ENCODE results near the gene AVPR2.
A peak's percentile ranks its signal among the peaks of the same experiment; 100 is the strongest.

Gene AVPR2

DNA sequence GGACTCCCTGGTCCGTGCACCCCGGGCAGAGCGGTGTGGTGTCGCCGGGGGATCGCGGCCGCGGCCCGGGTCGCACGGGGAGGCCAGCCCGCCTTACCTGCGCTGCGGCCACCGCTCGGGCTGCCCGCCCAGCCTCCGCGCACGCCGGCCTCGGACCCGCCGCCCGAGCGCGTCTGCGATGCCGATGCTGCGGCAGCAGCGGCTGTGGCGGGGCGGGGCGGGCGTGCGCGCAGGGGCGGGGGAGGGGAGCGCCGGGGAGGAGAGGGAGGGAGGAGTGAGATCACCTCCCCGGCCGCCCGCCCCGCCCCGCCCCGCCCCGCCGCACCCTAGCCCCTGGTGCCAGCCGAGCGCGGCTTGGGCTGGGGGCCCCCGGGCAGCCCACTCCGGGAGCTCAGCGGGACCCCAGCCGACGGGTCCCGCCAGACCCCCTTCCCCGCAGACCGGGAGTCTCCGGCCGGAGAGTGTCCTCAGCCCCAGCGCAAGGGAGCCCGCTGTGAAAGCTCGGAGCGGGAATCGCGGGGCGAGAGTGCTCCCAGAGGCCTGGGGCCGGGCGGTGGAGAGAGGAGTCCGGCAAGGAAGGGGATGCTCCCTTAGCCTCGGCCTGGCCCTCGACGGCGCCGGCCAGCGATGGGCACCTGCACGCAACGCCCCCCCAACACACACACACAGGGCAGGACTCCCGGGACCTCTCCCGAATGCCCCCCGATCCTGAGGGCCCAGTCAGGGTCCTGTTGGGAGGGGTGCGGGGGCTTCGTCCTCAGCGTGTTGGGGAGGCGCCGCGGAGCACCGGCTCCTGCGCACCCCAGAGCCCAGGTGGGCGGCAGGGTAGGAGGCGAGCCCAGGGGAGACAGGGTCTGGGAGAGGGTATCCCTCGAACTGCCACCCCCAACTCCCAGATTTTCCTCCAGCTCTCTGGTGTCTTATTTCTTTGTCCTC, 18.2 kb upstream of the AVPR2 start, which contains the start of gene L1CAM:
L1CAM (minus strand) TSS at position 206 of the 936 bp plus-strand sequence. CDS start 10,337 bp downstream, outside the sequence.
- peaks cover 10% of the 10 kb centered on the region for H3K4me1 Mint-ChIP-seq (ENCODE audit: low read depth)
- intact Hi-C loops (cut with micrococcal nuclease): no loop called here
- peaks cover 87% of the 10 kb centered on the region for H3K27me3 Mint-ChIP-seq
- H3K4me3 Mint-ChIP-seq: peak within 1 kb of the TSS; percentile 42
- H3K27ac Mint-ChIP-seq: no peak within 1 kb of the TSS
- H3K9me3 Mint-ChIP-seq: no peaks in the 10 kb centered on the region
- H3K36me3 Mint-ChIP-seq (ENCODE audit: low read depth): no peaks in the 10 kb centered on the region

DNA sequence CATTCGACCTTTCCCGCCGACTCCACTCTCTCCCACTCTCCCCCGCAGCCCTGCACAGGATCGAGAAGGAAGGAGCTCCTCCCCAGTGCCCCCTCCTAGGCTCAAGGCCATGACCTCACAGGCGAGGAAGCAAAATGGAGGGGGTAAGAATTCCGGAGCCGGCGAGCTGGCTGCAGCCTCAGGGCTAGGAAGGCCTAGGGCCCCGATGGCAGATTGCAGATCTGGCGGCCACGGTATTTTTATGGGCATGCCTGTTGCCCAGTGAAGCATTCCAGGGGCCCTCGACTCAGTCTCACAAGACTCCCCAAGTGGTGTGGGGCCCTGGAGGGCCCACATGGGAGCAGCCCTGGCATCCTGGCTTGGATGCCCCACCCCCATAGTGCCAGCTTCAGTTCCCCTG, 17.6 kb upstream of the AVPR2 start:
- H3K36me3 Mint-ChIP-seq (ENCODE audit: low read depth): no peaks in the 10 kb centered on the region
- peak overlapping the region; percentile 37 for H3K4me3 Mint-ChIP-seq
- H3K9me3 Mint-ChIP-seq: no peaks in the 10 kb centered on the region
- H3K4me1 Mint-ChIP-seq (ENCODE audit: low read depth): peaks cover 10% of the 10 kb centered on the region
- no peak overlapping the region for H3K27ac Mint-ChIP-seq
- intact Hi-C loops (cut with micrococcal nuclease): no loop called here
- peaks cover 83% of the 10 kb centered on the region for H3K27me3 Mint-ChIP-seq

DNA sequence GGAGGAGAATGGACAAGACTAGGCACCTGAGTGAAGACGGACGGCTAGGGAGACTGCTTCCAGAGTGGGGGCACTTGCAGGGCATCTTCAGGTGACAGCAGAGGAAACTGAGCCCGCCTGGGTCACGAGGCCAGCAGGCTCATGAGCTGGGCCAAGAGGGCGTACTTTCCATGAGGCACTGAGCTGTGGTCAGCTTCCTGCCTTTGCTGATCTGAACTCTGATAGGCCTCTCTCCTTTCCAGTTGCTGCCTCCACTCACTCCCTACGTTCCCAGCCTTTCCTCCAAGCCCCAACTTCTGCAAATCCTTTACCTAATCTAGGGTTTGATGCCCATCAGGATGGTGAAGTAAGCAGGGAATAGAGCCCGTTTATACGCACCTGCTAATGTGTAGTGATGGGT, 17.1 kb upstream of the AVPR2 start:
- peaks cover 10% of the 10 kb centered on the region for H3K4me1 Mint-ChIP-seq (ENCODE audit: low read depth)
- no peak overlapping the region for H3K27ac Mint-ChIP-seq

GRCh38 chrX:153888344-153888743, 16.1 kb upstream of the AVPR2 start:
- H3K4me1 Mint-ChIP-seq (ENCODE audit: low read depth): peaks cover 5% of the 10 kb centered on the region
- peaks cover 83% of the 10 kb centered on the region for H3K27me3 Mint-ChIP-seq

More for the DNA sequence above, 17.1 kb upstream of the AVPR2 start:
- Mint-ChIP-seq H3K4me3 (no peak overlapping the region), H3K9me3 (no peaks in the 10 kb centered on the region), H3K27me3 (peaks cover 83% of the 10 kb centered on the region), H3K36me3 (ENCODE audit: low read depth) (no peaks in the 10 kb centered on the region)
- intact Hi-C loops (cut with micrococcal nuclease): no loop called here

DNA sequence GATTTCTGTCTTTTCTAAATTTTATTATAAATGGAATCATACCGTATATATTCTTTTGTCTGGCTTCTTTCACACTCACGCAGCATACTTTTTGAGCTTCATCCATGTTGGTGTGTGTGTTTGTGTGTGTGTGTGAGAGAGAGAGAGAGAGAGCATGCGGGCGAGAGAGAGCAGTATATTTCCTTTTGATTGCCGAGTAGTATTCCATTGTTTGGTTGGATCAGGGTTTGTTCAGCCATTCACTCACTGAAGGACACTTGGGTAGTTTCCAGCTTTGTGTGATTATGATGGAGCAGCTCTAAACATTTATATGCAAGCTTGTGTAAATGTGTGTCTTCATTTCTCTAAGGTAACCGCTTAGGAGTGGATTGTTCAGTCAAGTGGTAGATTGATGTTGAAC, 15.3 kb upstream of the AVPR2 start:
- Mint-ChIP-seq H3K27me3 (peaks cover 81% of the 10 kb centered on the region), H3K9me3 (no peaks in the 10 kb centered on the region), H3K4me1 (ENCODE audit: low read depth) (peaks cover 5% of the 10 kb centered on the region), H3K4me3 (no peak overlapping the region), H3K27ac (no peak overlapping the region), H3K36me3 (ENCODE audit: low read depth) (no peaks in the 10 kb centered on the region)
- intact Hi-C loops (cut with micrococcal nuclease): no loop called here

More at GRCh38 chrX:153888344-153888743, 16.1 kb upstream of the AVPR2 start:
- Mint-ChIP-seq H3K9me3 (no peaks in the 10 kb centered on the region), H3K36me3 (ENCODE audit: low read depth) (no peaks in the 10 kb centered on the region), H3K27ac (no peak overlapping the region), H3K4me3 (no peak overlapping the region)
- intact Hi-C loops (cut with micrococcal nuclease): no loop called here

DNA sequence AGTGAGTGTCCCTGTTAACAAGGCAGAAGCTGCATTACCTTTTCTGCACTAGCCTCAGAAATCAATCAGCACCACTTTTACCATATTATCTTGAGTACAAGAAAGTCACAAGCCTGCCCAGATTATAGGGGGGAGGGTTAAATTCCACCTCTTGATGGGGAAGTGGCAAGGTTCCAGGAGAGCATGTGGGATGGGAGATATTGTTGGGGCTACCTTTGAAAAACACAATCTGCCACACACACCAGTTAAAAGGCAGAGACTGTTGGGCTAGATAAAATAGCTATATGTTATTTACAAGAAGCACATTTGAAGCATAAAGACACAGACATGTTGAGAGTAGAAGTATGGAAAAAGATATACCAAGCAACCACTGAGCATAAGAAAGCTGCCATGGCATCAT, 6.6 kb upstream of the AVPR2 start:
- no peak overlapping the region for H3K27ac Mint-ChIP-seq
- no peak overlapping the region for H3K4me3 Mint-ChIP-seq
- peaks cover 25% of the 10 kb centered on the region for H3K4me1 Mint-ChIP-seq (ENCODE audit: low read depth)
- H3K36me3 Mint-ChIP-seq (ENCODE audit: low read depth): no peaks in the 10 kb centered on the region
- no peaks in the 10 kb centered on the region for H3K9me3 Mint-ChIP-seq
- H3K27me3 Mint-ChIP-seq: peaks cover 17% of the 10 kb centered on the region
- intact Hi-C loops (cut with micrococcal nuclease): no loop called here

DNA sequence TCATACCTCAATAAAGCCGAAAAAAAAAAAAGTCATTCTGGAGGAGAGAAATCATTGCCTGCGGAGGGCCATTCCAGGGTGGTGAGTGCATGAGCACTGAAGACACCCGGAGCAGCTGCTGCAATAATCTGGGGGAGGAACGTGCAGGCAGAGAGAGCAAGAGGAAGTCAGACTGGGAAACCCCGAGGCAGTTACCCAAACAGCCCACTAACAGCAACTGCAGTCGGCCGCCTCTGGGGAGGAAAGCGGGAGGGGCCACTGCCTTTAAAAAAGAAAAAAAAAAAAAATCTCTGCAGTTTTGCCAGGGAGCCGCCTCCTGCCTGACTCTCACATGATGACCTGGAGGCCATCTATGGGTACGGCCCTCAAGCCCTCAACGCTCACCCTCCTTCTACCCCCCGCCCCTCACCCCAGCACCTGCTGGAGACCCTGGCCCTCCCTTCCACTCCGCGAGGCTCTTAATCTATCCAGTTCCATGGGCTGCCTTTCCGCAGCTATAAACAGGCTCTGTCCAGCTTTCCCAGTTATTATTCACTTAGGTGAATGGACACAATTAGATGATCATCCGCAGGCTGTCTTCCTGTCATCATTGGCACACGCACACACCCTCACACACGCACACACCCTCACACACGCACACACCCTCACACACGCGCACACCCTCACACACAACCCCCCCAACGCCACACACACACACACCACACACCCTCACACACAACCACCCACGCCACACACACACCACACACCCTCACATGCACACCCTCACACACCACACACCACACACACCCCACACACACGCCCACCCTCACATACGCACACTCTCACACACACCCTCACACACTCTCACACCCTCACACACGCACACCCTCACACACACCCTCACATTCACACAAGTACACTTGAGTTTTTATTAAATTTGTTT, 3.4 kb upstream of the AVPR2 start:
- H3K4me1 Mint-ChIP-seq (ENCODE audit: low read depth): peaks cover 55% of the 10 kb centered on the region
- peaks cover 4% of the 10 kb centered on the region for H3K27me3 Mint-ChIP-seq
- H3K4me3 Mint-ChIP-seq: peak overlapping the region; percentile 30
- no peaks in the 10 kb centered on the region for H3K9me3 Mint-ChIP-seq
- peak overlapping the region; percentile 92 for H3K27ac Mint-ChIP-seq
- no peaks in the 10 kb centered on the region for H3K36me3 Mint-ChIP-seq (ENCODE audit: low read depth)
- intact Hi-C loops (cut with micrococcal nuclease): no loop called here

GRCh38 chrX:153901753-153902140, 2.7 kb upstream of the AVPR2 start:
- no peaks in the 10 kb centered on the region for H3K9me3 Mint-ChIP-seq
- H3K36me3 Mint-ChIP-seq (ENCODE audit: low read depth): peaks cover 5% of the 10 kb centered on the region
- H3K4me3 Mint-ChIP-seq: peak overlapping the region; percentile 38
- no peaks in the 10 kb centered on the region for H3K27me3 Mint-ChIP-seq
- peaks cover 62% of the 10 kb centered on the region for H3K4me1 Mint-ChIP-seq (ENCODE audit: low read depth)
- intact Hi-C loops (cut with micrococcal nuclease): no loop called here
- peak overlapping the region; percentile 92 for H3K27ac Mint-ChIP-seq

DNA sequence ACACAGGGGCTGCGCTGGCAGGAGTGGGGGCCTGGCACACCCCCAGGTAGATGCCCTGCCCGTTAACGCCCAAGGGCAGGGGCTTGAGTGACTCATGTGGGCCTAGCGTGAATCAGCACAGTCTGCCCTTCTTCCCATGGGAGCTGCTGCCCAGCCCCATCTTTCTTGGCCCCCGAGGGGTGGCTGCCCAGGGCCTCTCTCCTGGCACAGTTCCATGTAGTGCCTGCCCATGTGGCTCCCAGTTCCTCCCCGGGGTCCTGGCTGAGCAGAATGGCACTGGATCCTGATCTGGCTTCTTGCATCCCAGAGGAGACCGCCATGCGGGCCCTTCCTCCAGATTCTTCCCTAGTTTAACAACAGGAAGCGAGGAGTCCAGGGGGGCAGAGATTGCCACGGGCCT, 2.1 kb upstream of the AVPR2 start:
- Mint-ChIP-seq H3K9me3 (no peaks in the 10 kb centered on the region), H3K4me1 (ENCODE audit: low read depth) (peaks cover 67% of the 10 kb centered on the region), H3K4me3 (no peak overlapping the region), H3K27ac (peak overlapping the region; percentile 92), H3K27me3 (no peaks in the 10 kb centered on the region), H3K36me3 (ENCODE audit: low read depth) (peaks cover 11% of the 10 kb centered on the region)
- intact Hi-C loops (cut with micrococcal nuclease): no loop called here

- peak overlapping the region; percentile 92 for H3K27ac Mint-ChIP-seq
- intact Hi-C loops (cut with micrococcal nuclease): no loop called here
- H3K27me3 Mint-ChIP-seq: no peaks in the 10 kb centered on the region
- no peaks in the 10 kb centered on the region for H3K9me3 Mint-ChIP-seq
- H3K4me1 Mint-ChIP-seq (ENCODE audit: low read depth): peaks cover 69% of the 10 kb centered on the region
- H3K36me3 Mint-ChIP-seq (ENCODE audit: low read depth): peaks cover 21% of the 10 kb centered on the region
- H3K4me3 Mint-ChIP-seq: peak overlapping the region; percentile 61
Measured at GRCh38 chrX:153903238-153903980, 1.1 kb upstream of the AVPR2 start.

DNA sequence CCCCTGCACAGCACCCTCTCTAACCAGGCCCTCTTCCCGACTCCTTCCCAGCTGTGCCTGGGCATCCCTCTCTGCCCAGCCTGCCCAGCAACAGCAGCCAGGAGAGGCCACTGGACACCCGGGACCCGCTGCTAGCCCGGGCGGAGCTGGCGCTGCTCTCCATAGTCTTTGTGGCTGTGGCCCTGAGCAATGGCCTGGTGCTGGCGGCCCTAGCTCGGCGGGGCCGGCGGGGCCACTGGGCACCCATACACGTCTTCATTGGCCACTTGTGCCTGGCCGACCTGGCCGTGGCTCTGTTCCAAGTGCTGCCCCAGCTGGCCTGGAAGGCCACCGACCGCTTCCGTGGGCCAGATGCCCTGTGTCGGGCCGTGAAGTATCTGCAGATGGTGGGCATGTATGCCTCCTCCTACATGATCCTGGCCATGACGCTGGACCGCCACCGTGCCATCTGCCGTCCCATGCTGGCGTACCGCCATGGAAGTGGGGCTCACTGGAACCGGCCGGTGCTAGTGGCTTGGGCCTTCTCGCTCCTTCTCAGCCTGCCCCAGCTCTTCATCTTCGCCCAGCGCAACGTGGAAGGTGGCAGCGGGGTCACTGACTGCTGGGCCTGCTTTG, 1.1 kb downstream of the AVPR2 start:
- no peaks in the 10 kb centered on the region for H3K27me3 Mint-ChIP-seq
- H3K9me3 Mint-ChIP-seq: no peaks in the 10 kb centered on the region
- H3K4me1 Mint-ChIP-seq (ENCODE audit: low read depth): peaks cover 74% of the 10 kb centered on the region
- peak overlapping the region; percentile 92 for H3K27ac Mint-ChIP-seq
- intact Hi-C loops (cut with micrococcal nuclease): no loop called here
- H3K4me3 Mint-ChIP-seq: no peak overlapping the region
- H3K36me3 Mint-ChIP-seq (ENCODE audit: low read depth): peaks cover 43% of the 10 kb centered on the region

GRCh38 chrX:153906126-153906917, 1.8 kb downstream of the AVPR2 start:
- H3K36me3 Mint-ChIP-seq (ENCODE audit: low read depth): peaks cover 47% of the 10 kb centered on the region
- peak overlapping the region; percentile 92 for H3K27ac Mint-ChIP-seq
- H3K4me3 Mint-ChIP-seq: no peak overlapping the region
- H3K27me3 Mint-ChIP-seq: no peaks in the 10 kb centered on the region
- intact Hi-C loops (cut with micrococcal nuclease): no loop called here
- no peaks in the 10 kb centered on the region for H3K9me3 Mint-ChIP-seq
- H3K4me1 Mint-ChIP-seq (ENCODE audit: low read depth): peaks cover 67% of the 10 kb centered on the region
